Heart left ventricle (tissue), 16 donors: Measurements from ENCODE around the gene WWOX. TPM values are rescaled to one million over a fixed set of nuclear protein-coding genes. Genes with fewer than 3 reads are reported as not detected.
"Not testable (repeated sequence)": the region's sequence is repeated elsewhere in the genome, so short reads cannot be mapped to it uniquely, and the experiment has no call there.

ENCODE experiments used
- ATAC-seq, 4 donors: fragments of 200-7000 bp; cut with Tn5 transposase; one replicate each; pipeline ENCODE4 v1.9.1; 2020 to 2022; ENCODE audit warnings: moderate library complexity in 4 of 4, mild to moderate bottlenecking in 3 of 4, moderate number of reproducible peaks in 1 of 4
- DNase-seq, 5 donors: peaks; one replicate each; pipeline ENCODE4 v3.0.0-alpha.2; 2020
- H3K27ac ChIP-seq, 12 donors: fragments of 200-600 bp; sonication (generic) in 4 of 12; one replicate each; pipeline versions ENCODE4 v1.5.0 to v1.8.0; 2016 to 2022; ENCODE audit warnings: mild to moderate bottlenecking in 2 of 12
- H3K27me3 ChIP-seq, 9 donors: fragments of 200-600 bp; sonication (generic) in 2 of 9; one replicate each; pipeline versions ENCODE4 v1.5.1 to v1.8.0; 2016 to 2022; ENCODE audit warnings: mild to moderate bottlenecking in 3 of 9
- H3K36me3 ChIP-seq, 9 donors: fragments of 200-600 bp; sonication (generic) in 2 of 9; one replicate each; pipeline versions ENCODE4 v1.5.0 to v1.8.0; 2018 to 2022; ENCODE audit warnings: mild to moderate bottlenecking in 2 of 9
- H3K4me1 ChIP-seq, 12 donors: fragments of 200-600 bp; sonication (generic) in 4 of 12; one replicate each; pipeline versions ENCODE4 v1.5.0 to v1.8.0; 2016 to 2022; ENCODE audit warnings: mild to moderate bottlenecking in 3 of 12
- H3K4me3 ChIP-seq, 12 donors: fragments of 200-600 bp; sonication (generic) in 4 of 12; one replicate each; pipeline versions ENCODE4 v1.5.0 to v1.8.0; 2017 to 2022; ENCODE audit warnings: mild to moderate bottlenecking in 9 of 12, moderate library complexity in 4 of 12
- H3K9me3 ChIP-seq, 12 donors: fragments of 200-600 bp; sonication (generic) in 4 of 12; one replicate each; pipeline versions ENCODE4 v1.5.0 to v1.8.0; 2016 to 2022; ENCODE audit warnings: mild to moderate bottlenecking in 1 of 12
- CTCF ChIP-seq, 12 donors: fragments of 200-600 bp; sonication (generic) in 4 of 12; IDR thresholded peaks; one replicate each; pipeline versions ENCODE4 v1.5.0 to v1.8.0; 2018 to 2022; ENCODE audit warnings: antibody characterized with exemption in 12 of 12, mild to moderate bottlenecking in 5 of 12
- POLR2A ChIP-seq, 2 donors: fragments of 450-650 bp; IDR thresholded peaks; one replicate each; pipeline ENCODE4 v1.6.1; 2017; ENCODE audit warnings: antibody characterized with exemption in 2 of 2, mild to moderate bottlenecking in 2 of 2, moderate library complexity in 2 of 2
- WGBS, 4 donors: extraction: QIAGEN DNeasy Blood & Tissue Kit in 2 of 4; methylation state at CpG; one replicate each; pipeline versions ENCODE4 v1.1.5 to v1.1.7; 2013 to 2018; 5-methylcytosine and 5-hydroxymethylcytosine counted together
- intact Hi-C, 10 donors: fragments of 100-400 bp; cut with DNase I; formaldehyde crosslinking; loops; one replicate each; pipeline versions ENCODE4 v1.11.1 to v1.14.2; 2022
- polyA plus RNA-seq, 2 donors: library from polyadenylated mRNA; stranded (reverse); fragments of 200-250 nt; gene quantifications; one replicate each; pipeline ENCODE4 v1.2.3, GENCODE V29; 2013
- total RNA-seq, 9 donors: library from RNA; depleted of rRNA in 2 of 9; stranded (reverse); fragments of >200 nt in 2 of 9; fragmentation: NEBNext Ultra II Directional in 3 of 9; extraction: Animal tissue kit (Norgen Biotek cat#: 25700) in 3 of 9; gene quantifications; one replicate each; pipeline versions ENCODE4 v1.1.0 to v1.2.4, GENCODE V29; 2016 to 2023
- donor health status: ischemic (EF 13 %, LVEDD 7.1; RV severe dilation, severe dysfunction).
- donor health status: healthy with polysubstance abuse.
- donor health status: DM: no; HTN: yes; CAD: no.
- donor health status: DM: no; HTN: no; CAD: no.
- donor health status: ischemic (EF 25% LVEDD 6.9; RV normal size, moderate dysfunction).
- donor health status: ischemic (EF 25% LVEDD 5.7; RV mildly dilated, moderate dysfunction).
- donor health status: healthy.
- donor health status: DM: yes; HTN: yes; CAD: no.
- donor health status: ischemic (EF 35%, LVEDD 5.7; RV mildly dilated, moderate dysfunction).
- donor health status: nonischemic (EF 11% LVEDD 7.7; RV severe dilation, severe dysfunction).
- donor health status: DM: yes; HTN: yes; CAD: no.
- donor health status: PGD.
- donor health status: ischemic (EF 29% LVEDD 5.4; RV normal size, mild dysfunction).
- donor health status: nonischemic (EF 23%, LVEDD 6.1; RV moderate dilation, normal function).

Gene WWOX
- total and polyA plus RNA-seq, 11 donors = 4.3 to 18.3 (median 9.1) TPM

DNA sequence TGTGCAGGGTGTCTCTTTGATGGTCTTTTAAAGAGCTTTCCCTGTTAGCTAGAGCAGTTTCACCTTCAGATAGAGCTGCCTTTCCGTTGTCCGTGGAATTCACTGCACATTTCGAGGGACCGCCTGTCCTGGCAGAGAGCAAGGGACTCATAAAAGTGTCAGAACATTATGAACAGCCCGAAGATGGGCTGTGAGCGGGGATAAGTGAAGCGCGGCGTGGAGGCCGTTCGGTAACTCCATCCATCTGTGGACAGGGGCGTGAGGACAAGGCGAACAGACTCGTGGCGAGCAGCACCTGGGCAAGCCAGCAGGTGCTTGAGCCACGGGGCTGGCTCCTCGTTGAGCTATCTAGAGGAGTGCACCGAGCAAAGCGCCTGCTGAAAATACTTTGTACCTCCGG is 1129.9 kb downstream of the WWOX start:
- no peaks in the 10 kb centered on the region for H3K4me1 ChIP-seq
- H3K36me3 ChIP-seq = no peaks in the 10 kb centered on the region
- no peaks in the 10 kb centered on the region for H3K27me3 ChIP-seq
- no peak overlapping the region for H3K27ac ChIP-seq
- no peak for ATAC-seq
- WGBS, 4 donors = 89 to 92% (median 90%) methylated on average over 20 of the region's 20 CpGs
- peaks cover 0 to 2% (median 0%) of the 10 kb centered on the region in 12 donors for H3K9me3 ChIP-seq
- intact Hi-C loops = no loop called here
- no peak for DNase-seq
- TF ChIP-seq POLR2A (IDR thresholded peaks at IDR 0.05) (no peak), CTCF (IDR thresholded peaks at IDR 0.05) (no peak)
- H3K4me3 ChIP-seq = no peak overlapping the region

DNA sequence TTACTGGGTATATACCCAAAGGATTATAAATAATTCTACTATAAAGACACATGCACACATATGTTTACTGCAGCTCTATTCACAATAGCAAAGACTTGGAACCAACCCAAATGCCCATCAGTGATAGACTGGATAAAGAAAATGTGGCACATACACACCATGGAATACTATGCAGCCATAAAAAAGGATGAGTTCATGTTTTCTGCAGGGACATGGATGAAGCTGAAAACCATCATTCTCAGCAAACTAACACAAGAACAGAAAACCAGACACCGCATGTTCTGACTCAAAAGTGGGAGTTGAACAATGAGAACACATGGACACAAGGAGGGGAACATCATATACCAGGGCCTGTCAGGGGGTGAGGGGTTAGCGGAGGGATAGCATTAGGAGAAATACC is 1146.2 kb downstream of the WWOX start:
- H3K9me3 ChIP-seq = peaks cover 0 to 21% (median 0%) of the 10 kb centered on the region in 12 donors
- H3K27me3 ChIP-seq, H3K4me3 ChIP-seq, H3K36me3 ChIP-seq, DNase-seq, ATAC-seq, intact Hi-C loops, H3K27ac ChIP-seq, H3K4me1 ChIP-seq: not testable (repeated sequence)
- WGBS, 4 donors = 95 to 99% (median 97%) methylated on average over 2 of the region's 2 CpGs

- H3K27me3 ChIP-seq = no peaks in the 10 kb centered on the region
- peaks cover 0 to 6% (median 0%) of the 10 kb centered on the region in 12 donors for H3K4me1 ChIP-seq
- no peak overlapping the region for H3K27ac ChIP-seq
- WGBS, 4 donors = 80 to 86% (median 82%) methylated on average over 5 of the region's 5 CpGs
- DNase-seq (no peak), ATAC-seq (no peak)
- TF ChIP-seq POLR2A (IDR thresholded peaks at IDR 0.05) (no peak), CTCF (IDR thresholded peaks at IDR 0.05) (no peak)
- H3K36me3 ChIP-seq = no peaks in the 10 kb centered on the region
- intact Hi-C loops = no loop called here
- peaks cover 0 to 9% (median 0%) of the 10 kb centered on the region in 12 donors for H3K9me3 ChIP-seq
- no peak overlapping the region for H3K4me3 ChIP-seq
These were observed 1147.9 kb downstream of the WWOX start for GRCh38 chr16:79247386-79247785.

GRCh38 chr16:79248351-79248750 is 1148.9 kb downstream of the WWOX start:
- no peak for ATAC-seq
- no peak for TF ChIP-seq CTCF (IDR thresholded peaks at IDR 0.05)
- no peak for TF ChIP-seq POLR2A (IDR thresholded peaks at IDR 0.05)
- no peaks in the 10 kb centered on the region for H3K27me3 ChIP-seq
- H3K27ac ChIP-seq = no peak overlapping the region
- 84 to 92% (median 91%) methylated on average over 1 of the region's 1 CpG for WGBS, 4 donors
- intact Hi-C loops = no loop called here
- no peaks in the 10 kb centered on the region for H3K36me3 ChIP-seq
- DNase-seq = no peak
- H3K9me3 ChIP-seq = peaks cover 0 to 9% (median 0%) of the 10 kb centered on the region in 12 donors
- no peak overlapping the region for H3K4me3 ChIP-seq
- H3K4me1 ChIP-seq = peaks cover 0 to 6% (median 0%) of the 10 kb centered on the region in 12 donors

GRCh38 chr16:79250502-79251098 is 1151.1 kb downstream of the WWOX start:
- TF ChIP-seq CTCF (IDR thresholded peaks at IDR 0.05) (no peak), POLR2A (IDR thresholded peaks at IDR 0.05) (no peak)
- intact Hi-C loops = no loop called here
- Histone ChIP-seq H3K27me3 (no peaks in the 10 kb centered on the region), H3K36me3 (no peaks in the 10 kb centered on the region), H3K9me3 (peaks cover 0 to 5% (median 0%) of the 10 kb centered on the region in 12 donors), H3K27ac (no peak overlapping the region), H3K4me1 (peaks cover 0 to 6% (median 0%) of the 10 kb centered on the region in 12 donors), H3K4me3 (no peak overlapping the region)
- peak in 1 of 4 donors; percentile 51 for ATAC-seq
- 50 to 65% (median 59%) methylated on average over 8 of the region's 8 CpGs for WGBS, 4 donors
- no peak for DNase-seq
